ENCODE measurements around the gene ORC4. TPM values are rescaled to one million over a fixed set of nuclear protein-coding genes. Genes with fewer than 3 reads are reported as not detected.

Gene ORC4
- total RNA-seq, 1 donor from 2014 or later, result 79.6 TPM

DNA sequence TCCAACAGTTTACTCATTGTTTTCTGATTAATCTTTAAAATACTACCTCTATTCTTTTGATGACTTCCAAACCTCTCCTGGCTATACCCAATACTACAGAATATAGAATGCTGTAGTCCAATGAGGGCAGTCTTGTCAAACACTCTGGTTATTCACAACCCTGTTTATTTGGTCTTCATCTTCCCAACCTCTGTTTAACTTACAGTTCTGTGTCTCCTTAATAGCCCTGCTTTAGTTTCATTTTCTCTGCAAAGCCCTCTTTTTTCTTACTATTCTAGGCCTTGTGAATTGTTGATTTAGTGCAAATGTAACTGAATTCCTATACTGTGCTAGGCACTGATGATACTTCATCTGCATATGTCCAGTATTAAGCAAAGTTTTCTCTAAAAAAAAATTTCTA lies 135.7 kb downstream of the ORC4 start:
- no peaks in the 10 kb centered on the region for H3K9me3 ChIP-seq
- H3K4me3 ChIP-seq, result no peak overlapping the region
- DNase-seq (ENCODE audit: low spot score in 2 of 2), result no peak
- no peak overlapping the region for H3K27ac ChIP-seq
- H3K4me1 ChIP-seq, result no peaks in the 10 kb centered on the region
- intact Hi-C loops (cut with DNase I), result no loop called here
- no peaks in the 10 kb centered on the region for H3K36me3 ChIP-seq
- H3K27me3 ChIP-seq, result no peaks in the 10 kb centered on the region
- no peak for TF ChIP-seq CTCF (IDR thresholded peaks at IDR 0.05)

- no peak overlapping the region for H3K27ac ChIP-seq
- no peak for TF ChIP-seq CTCF (IDR thresholded peaks at IDR 0.05)
- H3K9me3 ChIP-seq, result no peaks in the 10 kb centered on the region
- DNase-seq (ENCODE audit: low spot score in 2 of 2), result no peak
- intact Hi-C loops (cut with DNase I), result no loop called here
- no peaks in the 10 kb centered on the region for H3K27me3 ChIP-seq
- no peaks in the 10 kb centered on the region for H3K4me1 ChIP-seq
- no peak overlapping the region for H3K4me3 ChIP-seq
- H3K36me3 ChIP-seq, result no peaks in the 10 kb centered on the region
Measured at GRCh38 chr2:147882631-147883030, 137.9 kb downstream of the ORC4 start.

Other genes with a start within 250 kb of the ORC4 start
- gene ACVR2A, start 175.7 kb downstream of the ORC4 start, total RNA-seq, result 3.9 TPM
- 8.3 TPM for gene MBD5, start 354 bp upstream of the ORC4 start, total RNA-seq